Tibial nerve (tissue), 4 donors: ENCODE data around the gene ASB14.

Source experiments
- CTCF ChIP-seq, 5 experiments: fragments of 200-600 bp in 3 of 5; fragments of 450-650 bp in 2 of 5; sonication (generic) in 3 of 5; IDR thresholded peaks; one replicate each; pipeline ENCODE4 v1.5.1; 2016 to 2019; ENCODE audit warnings: antibody characterized with exemption in 5 of 5, mild to moderate bottlenecking in 3 of 5, moderate library complexity in 2 of 5
- EP300 ChIP-seq, 2 donors: sonication (generic); formaldehyde crosslinking; IDR thresholded peaks; one replicate each; pipeline ENCODE4 v1.6.1; 2017; ENCODE audit warnings: antibody characterized with exemption in 2 of 2, mild to moderate bottlenecking in 1 of 2
- POLR2A ChIP-seq, 2 donors: fragments of 450-650 bp; IDR thresholded peaks; one replicate each; pipeline ENCODE4 v1.6.1; 2017; ENCODE audit warnings: antibody characterized with exemption in 2 of 2, mild to moderate bottlenecking in 2 of 2, moderate library complexity in 2 of 2

GRCh38 chr3:57292159-57292896, at the start of gene ASB14:
- TF ChIP-seq CTCF (IDR thresholded peaks at IDR 0.05) (no peak), EP300 (IDR thresholded peaks at IDR 0.05) (no peak), POLR2A (IDR thresholded peaks at IDR 0.05) (no peak)
